Psoas muscle (tissue), 8 donors: ENCODE results near the gene GPR26. TPM values are rescaled to one million over a fixed set of nuclear protein-coding genes. Genes with fewer than 3 reads are reported as not detected.
"Not testable (repeated sequence)": the region's sequence is repeated elsewhere in the genome, so short reads cannot be mapped to it uniquely, and the experiment has no call there.

Experiments used
- ATAC-seq, 4 donors: fragments of 200-7000 bp; cut with Tn5 transposase; one replicate each; pipeline ENCODE4 v1.9.1; 2020; ENCODE audit warnings: moderate library complexity in 3 of 4, mild to moderate bottlenecking in 2 of 4
- DNase-seq, 2 donors: peaks; one replicate each; pipeline ENCODE4 v3.0.0-alpha.2; 2020
- H3K27ac ChIP-seq: fragments of 200-600 bp; one replicate; pipeline ENCODE4 v1.8.0; 2022
- H3K27me3 ChIP-seq, 3 donors: fragments of 200-600 bp in 1 of 3; one replicate each; pipeline versions ENCODE4 v1.6.1 to v1.8.0; 2013 to 2022; ENCODE audit warnings: low read length in 2 of 3, mild to moderate bottlenecking in 2 of 3, moderate library complexity in 1 of 3; ENCODE audit not compliant: insufficient read depth in 3 of 3
- H3K36me3 ChIP-seq, 2 donors: fragments of 200-600 bp in 1 of 2; one replicate each; pipeline versions ENCODE4 v1.6.1 to v1.8.0; 2013 to 2022; ENCODE audit warnings: low read depth in 1 of 2, mild to moderate bottlenecking in 1 of 2, moderate library complexity in 1 of 2; ENCODE audit not compliant: insufficient read depth in 1 of 2
- H3K4me1 ChIP-seq: fragments of 200-600 bp; one replicate; pipeline ENCODE4 v1.8.0; 2022
- H3K4me3 ChIP-seq: fragments of 200-600 bp; one replicate; pipeline ENCODE4 v1.8.0; 2022; ENCODE audit warnings: mild to moderate bottlenecking
- H3K9me3 ChIP-seq: fragments of 200-600 bp; one replicate; pipeline ENCODE4 v1.8.0; 2022
- WGBS, 3 donors: extraction: QIAGEN DNeasy Blood & Tissue Kit; methylation state at CpG; one replicate each; pipeline versions ENCODE4 v1.1.6 to v1.1.7; 2013; 5-methylcytosine and 5-hydroxymethylcytosine counted together
- intact Hi-C, 2 donors: fragments of 100-400 bp; cut with DNase I; formaldehyde crosslinking; loops; one replicate each; pipeline versions ENCODE4 v1.11.0 to v1.14.2; 2022
- polyA plus RNA-seq, 3 donors: library from polyadenylated mRNA; stranded (reverse); fragments of 200-250 nt; gene quantifications; one replicate each; pipeline ENCODE4 v1.2.3, GENCODE V29; 2013
- total RNA-seq, 4 donors: library from RNA; stranded (reverse); fragmentation: NEBNext Ultra II Directional in 2 of 4; extraction: Animal tissue kit (Norgen Biotek cat#: 25700) in 2 of 4; gene quantifications; one replicate each; pipeline versions ENCODE4 v1.2.1 to v1.2.4, GENCODE V29; 2021 to 2023
- TF ChIP-seq, protein P1 (sequence below): fragments of 200-600 bp; IDR thresholded peaks from one replicate; pipeline ENCODE4 v1.8.0; 2022; ENCODE audit warnings: antibody characterized with exemption
- donor health status: healthy with polysubstance abuse.
- donor health status: DM: no; HTN: no; CAD: no; lungs with moderate emphysema.
- donor health status: Bipolar disorder and iron deficiency.
- donor health status: healthy.
- donor health status: DM: yes; HTN: yes; CAD: no.
- donor health status: DM: no; HTN: no; CAD: no.
- donor health status: DM: no; HTN: no; CAD: no.
- donor health status: DM: yes; HTN: yes; CAD: no.

The GPR26 gene
- total and polyA plus RNA-seq, 7 donors, result 0.01 TPM; not detected in 6

DNA sequence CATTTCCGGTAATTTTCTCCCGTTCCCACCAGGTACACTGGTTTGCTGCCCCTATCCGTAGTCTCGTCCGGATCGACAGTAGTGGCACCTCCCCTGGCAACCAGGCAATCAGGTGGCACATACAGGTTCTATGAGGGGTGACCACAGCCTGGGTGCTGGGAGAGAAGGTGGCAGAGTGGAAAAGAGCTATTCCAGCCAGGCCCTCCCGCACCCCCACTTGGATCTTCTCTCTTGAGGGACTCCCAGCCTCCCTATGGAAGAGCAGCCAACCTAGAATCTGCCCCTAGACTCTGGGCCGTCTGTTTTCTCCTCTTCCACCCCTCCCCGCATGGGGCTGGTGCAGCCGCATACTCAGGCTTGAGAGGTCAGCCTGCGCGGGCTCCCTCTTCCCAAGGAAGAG lies 58.6 kb downstream of the GPR26 start:
- Histone ChIP-seq H3K27ac (no peak overlapping the region), H3K36me3 (no peaks in the 10 kb centered on the region), H3K27me3 (peaks cover 2 to 5% (median 3%) of the 10 kb centered on the region in 3 donors), H3K4me1 (no peaks in the 10 kb centered on the region), H3K4me3 (no peak overlapping the region), H3K9me3 (no peaks in the 10 kb centered on the region)
- DNase-seq (no peak), ATAC-seq (no peak)
- 87 to 89% (median 88%) methylated on average over 12 of the region's 12 CpGs for WGBS, 3 donors
- TF ChIP-seq, protein P1, sequence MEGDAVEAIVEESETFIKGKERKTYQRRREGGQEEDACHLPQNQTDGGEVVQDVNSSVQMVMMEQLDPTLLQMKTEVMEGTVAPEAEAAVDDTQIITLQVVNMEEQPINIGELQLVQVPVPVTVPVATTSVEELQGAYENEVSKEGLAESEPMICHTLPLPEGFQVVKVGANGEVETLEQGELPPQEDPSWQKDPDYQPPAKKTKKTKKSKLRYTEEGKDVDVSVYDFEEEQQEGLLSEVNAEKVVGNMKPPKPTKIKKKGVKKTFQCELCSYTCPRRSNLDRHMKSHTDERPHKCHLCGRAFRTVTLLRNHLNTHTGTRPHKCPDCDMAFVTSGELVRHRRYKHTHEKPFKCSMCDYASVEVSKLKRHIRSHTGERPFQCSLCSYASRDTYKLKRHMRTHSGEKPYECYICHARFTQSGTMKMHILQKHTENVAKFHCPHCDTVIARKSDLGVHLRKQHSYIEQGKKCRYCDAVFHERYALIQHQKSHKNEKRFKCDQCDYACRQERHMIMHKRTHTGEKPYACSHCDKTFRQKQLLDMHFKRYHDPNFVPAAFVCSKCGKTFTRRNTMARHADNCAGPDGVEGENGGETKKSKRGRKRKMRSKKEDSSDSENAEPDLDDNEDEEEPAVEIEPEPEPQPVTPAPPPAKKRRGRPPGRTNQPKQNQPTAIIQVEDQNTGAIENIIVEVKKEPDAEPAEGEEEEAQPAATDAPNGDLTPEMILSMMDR, result no peak
- intact Hi-C loops, result no loop called here

- no peak for DNase-seq
- WGBS, 3 donors, result 49 to 68% (median 49%) methylated on average over 3 of the region's 3 CpGs
- TF ChIP-seq, protein P1, result no peak
- Histone ChIP-seq H3K4me1 (no peaks in the 10 kb centered on the region), H3K36me3 (no peaks in the 10 kb centered on the region), H3K27me3 (peaks cover 0 to 5% (median 3%) of the 10 kb centered on the region in 3 donors), H3K4me3 (no peak overlapping the region), H3K9me3 (no peaks in the 10 kb centered on the region), H3K27ac (no peak overlapping the region)
- intact Hi-C loops, result no loop called here
- ATAC-seq, result no peak
These were observed 60.2 kb downstream of the GPR26 start for GRCh38 chr10:123726381-123726780.

- Histone ChIP-seq H3K4me1 (no peaks in the 10 kb centered on the region), H3K27ac (no peak overlapping the region), H3K36me3 (no peaks in the 10 kb centered on the region), H3K9me3 (no peaks in the 10 kb centered on the region), H3K27me3 (peaks cover 0 to 5% (median 3%) of the 10 kb centered on the region in 3 donors), H3K4me3 (no peak overlapping the region)
- DNase-seq, result no peak
- 50 to 58% (median 52%) methylated on average over 2 of the region's 2 CpGs for WGBS, 3 donors
- intact Hi-C loops, result no loop called here
- TF ChIP-seq, protein P1, result no peak
- no peak for ATAC-seq
These were observed 60.7 kb downstream of the GPR26 start for GRCh38 chr10:123726836-123727235.

GRCh38 chr10:123729523-123729922 lies 63.4 kb downstream of the GPR26 start:
- Histone ChIP-seq H3K27ac (no peak overlapping the region), H3K27me3 (peaks cover 0 to 5% (median 0%) of the 10 kb centered on the region in 3 donors), H3K36me3 (no peaks in the 10 kb centered on the region), H3K9me3 (no peaks in the 10 kb centered on the region), H3K4me3 (no peak overlapping the region), H3K4me1 (no peaks in the 10 kb centered on the region)
- 61 to 75% (median 70%) methylated on average over 6 of the region's 6 CpGs for WGBS, 3 donors
- ATAC-seq (no peak), DNase-seq (no peak)
- TF ChIP-seq, protein P1, result no peak
- intact Hi-C loops, result no loop called here

GRCh38 chr10:123736917-123737316 lies 70.8 kb downstream of the GPR26 start:
- H3K9me3 ChIP-seq, ATAC-seq, H3K27me3 ChIP-seq, H3K27ac ChIP-seq, H3K4me1 ChIP-seq, H3K36me3 ChIP-seq, intact Hi-C loops, DNase-seq, H3K4me3 ChIP-seq: not testable (repeated sequence)
- 90 to 92% (median 92%) methylated on average over 4 of the region's 4 CpGs for WGBS, 3 donors
